ENCODE results near the gene NEK10. TPM values are rescaled to one million over a fixed set of nuclear protein-coding genes. Genes with fewer than 3 reads are reported as not detected.

Gene NEK10
- total RNA-seq, 2 experiments from 2014 or later = 0.28 to 1.3 TPM

GRCh38 chr3:27224197-27224596, 145.0 kb downstream of the NEK10 start:
- no peak overlapping the region for H3K4me2 ChIP-seq (ENCODE audit: low read length)
- H3K27ac ChIP-seq (ENCODE audit: low read depth, low read length, poor library complexity, severe bottlenecking) = no peak overlapping the region
- CTCF ChIA-PET (ENCODE audit: unreplicated experiment) = no interaction called here
- H3K4me3 ChIP-seq (ENCODE audit: low read depth, low read length, poor library complexity, severe bottlenecking) = no peak overlapping the region
- H2AFZ ChIP-seq (ENCODE audit: low read length) = no peak overlapping the region
- intact Hi-C loops (cut with micrococcal nuclease; ENCODE audit: unreplicated experiment) = no loop called here
- BruUV-seq (replicated peaks) = no TSS peak
- H3K4me1 ChIP-seq (ENCODE audit: insufficient read depth, low read length, poor library complexity, severe bottlenecking) = no peaks in the 10 kb centered on the region
- DNase-seq (ENCODE audit: low spot score) = no peak
- TF ChIP-seq CTCF (conservative IDR thresholded peaks at IDR 0.05; ENCODE audit: low read length) (no peak), EZH2phosphoT487 (IDR thresholded peaks at IDR 0.05; ENCODE audit: borderline replicate concordance, low read depth, low read length) (no peak)
- no peaks in the 10 kb centered on the region for H3K79me2 ChIP-seq (ENCODE audit: insufficient read depth, low read depth, low read length)
- no peaks in the 10 kb centered on the region for H3K9me2 ChIP-seq (ENCODE audit: insufficient read depth, low read length)
- H4K20me1 ChIP-seq (ENCODE audit: insufficient read depth, low read length) = no peaks in the 10 kb centered on the region
- no peaks in the 10 kb centered on the region for H3K9me3 ChIP-seq (ENCODE audit: low read length)
- POLR2A ChIA-PET = no interaction called here
- H3K36me3 ChIP-seq (ENCODE audit: insufficient read depth, low read length) = no peaks in the 10 kb centered on the region

GRCh38 chr3:27221264-27221932, 147.8 kb downstream of the NEK10 start:
- ChIA-PET POLR2A (no interaction called here), CTCF (ENCODE audit: unreplicated experiment) (no interaction called here)
- Histone ChIP-seq H3K4me3 (ENCODE audit: low read depth, low read length, poor library complexity, severe bottlenecking) (no peak overlapping the region), H3K9me3 (ENCODE audit: low read length) (no peaks in the 10 kb centered on the region), H3K4me1 (ENCODE audit: insufficient read depth, low read length, poor library complexity, severe bottlenecking) (no peaks in the 10 kb centered on the region), H3K36me3 (ENCODE audit: insufficient read depth, low read length) (no peaks in the 10 kb centered on the region), H3K9me2 (ENCODE audit: insufficient read depth, low read length) (no peaks in the 10 kb centered on the region), H4K20me1 (ENCODE audit: insufficient read depth, low read length) (no peaks in the 10 kb centered on the region), H3K27ac (ENCODE audit: low read depth, low read length, poor library complexity, severe bottlenecking) (no peak overlapping the region), H3K4me2 (ENCODE audit: low read length) (no peak overlapping the region), H3K79me2 (ENCODE audit: insufficient read depth, low read depth, low read length) (no peaks in the 10 kb centered on the region), H2AFZ (ENCODE audit: low read length) (no peak overlapping the region)
- intact Hi-C loops (cut with micrococcal nuclease; ENCODE audit: unreplicated experiment) = no loop called here
- BruUV-seq (replicated peaks) = no TSS peak
- no peak for DNase-seq (ENCODE audit: low spot score)
- no peak for TF ChIP-seq EZH2phosphoT487 (IDR thresholded peaks at IDR 0.05; ENCODE audit: borderline replicate concordance, low read depth, low read length)
- TF ChIP-seq CTCF (conservative IDR thresholded peaks at IDR 0.05; ENCODE audit: low read length) = no peak

- Histone ChIP-seq H3K9me2 (ENCODE audit: insufficient read depth, low read length) (no peaks in the 10 kb centered on the region), H3K4me3 (ENCODE audit: low read depth, low read length, poor library complexity, severe bottlenecking) (no peak overlapping the region), H3K9me3 (ENCODE audit: low read length) (no peaks in the 10 kb centered on the region), H3K79me2 (ENCODE audit: insufficient read depth, low read depth, low read length) (no peaks in the 10 kb centered on the region), H3K27ac (ENCODE audit: low read depth, low read length, poor library complexity, severe bottlenecking) (no peak overlapping the region), H3K4me1 (ENCODE audit: insufficient read depth, low read length, poor library complexity, severe bottlenecking) (no peaks in the 10 kb centered on the region), H3K4me2 (ENCODE audit: low read length) (no peak overlapping the region), H3K36me3 (ENCODE audit: insufficient read depth, low read length) (no peaks in the 10 kb centered on the region), H4K20me1 (ENCODE audit: insufficient read depth, low read length) (no peaks in the 10 kb centered on the region), H2AFZ (ENCODE audit: low read length) (no peak overlapping the region)
- DNase-seq (ENCODE audit: low spot score) = no peak
- intact Hi-C loops (cut with micrococcal nuclease; ENCODE audit: unreplicated experiment) = no loop called here
- BruUV-seq (replicated peaks) = no TSS peak
- POLR2A ChIA-PET = no interaction called here
- CTCF ChIA-PET (ENCODE audit: unreplicated experiment) = no interaction called here
- TF ChIP-seq EZH2phosphoT487 (IDR thresholded peaks at IDR 0.05; ENCODE audit: borderline replicate concordance, low read depth, low read length) = no peak
- TF ChIP-seq CTCF (conservative IDR thresholded peaks at IDR 0.05; ENCODE audit: low read length) = no peak
These were observed 149.0 kb downstream of the NEK10 start for GRCh38 chr3:27220166-27220565.

Measured in OCI-LY7 (cell line).